Stimulated activated CD8-positive, alpha-beta memory T cell treated with anti-CD3 and anti-CD28 coated beads, Interleukin-12 subunit alpha, Interleukin-12 subunit beta, amount 100 ng/mL, for 1 hour (primary cell): ENCODE data around the gene RALGDS.
A peak's percentile ranks its signal among the peaks of the same experiment; 100 is the strongest.

ENCODE experiments used
- DNase-seq: peaks from one replicate; pipeline ENCODE4 v3.0.0-alpha.2; 2020; ENCODE audit warnings: low read depth

RALGDS gene

GRCh38 chr9:133151041-133151440, 30.0 kb upstream of the RALGDS start:
- DNase-seq, result no peak

- DNase-seq, result peak; percentile 63
Measured at GRCh38 chr9:133149130-133150015, 28.3 kb upstream of the RALGDS start.

- no peak for DNase-seq
Measured at GRCh38 chr9:133148199-133149129, 27.4 kb upstream of the RALGDS start.

- peak; percentile 72 for DNase-seq
Measured at GRCh38 chr9:133147412-133148198, 26.6 kb upstream of the RALGDS start.

- no peak for DNase-seq
Measured at GRCh38 chr9:133146746-133147411, 25.8 kb upstream of the RALGDS start.

GRCh38 chr9:133144904-133145851, 24.1 kb upstream of the RALGDS start:
- no peak for DNase-seq

GRCh38 chr9:133144142-133144903, 23.3 kb upstream of the RALGDS start:
- peak; percentile 92 for DNase-seq

- DNase-seq, result no peak
Measured at GRCh38 chr9:133143639-133144141, 22.6 kb upstream of the RALGDS start.

GRCh38 chr9:133142684-133143622, 21.9 kb upstream of the RALGDS start:
- DNase-seq, result no peak

- peak; percentile 70 for DNase-seq
Measured at GRCh38 chr9:133141833-133142595, 21.0 kb upstream of the RALGDS start.

GRCh38 chr9:133140606-133141005, 19.6 kb upstream of the RALGDS start:
- no peak for DNase-seq

GRCh38 chr9:133140174-133140505, 19.1 kb upstream of the RALGDS start:
- DNase-seq, result no peak

GRCh38 chr9:133139246-133140173, 18.5 kb upstream of the RALGDS start:
- no peak for DNase-seq

GRCh38 chr9:133137451-133138231, 16.6 kb upstream of the RALGDS start:
- DNase-seq, result no peak

GRCh38 chr9:133135146-133135745, 14.2 kb upstream of the RALGDS start:
- DNase-seq, result no peak
